Measurements from ENCODE around the gene NLRP9.

The NLRP9 gene

DNA sequence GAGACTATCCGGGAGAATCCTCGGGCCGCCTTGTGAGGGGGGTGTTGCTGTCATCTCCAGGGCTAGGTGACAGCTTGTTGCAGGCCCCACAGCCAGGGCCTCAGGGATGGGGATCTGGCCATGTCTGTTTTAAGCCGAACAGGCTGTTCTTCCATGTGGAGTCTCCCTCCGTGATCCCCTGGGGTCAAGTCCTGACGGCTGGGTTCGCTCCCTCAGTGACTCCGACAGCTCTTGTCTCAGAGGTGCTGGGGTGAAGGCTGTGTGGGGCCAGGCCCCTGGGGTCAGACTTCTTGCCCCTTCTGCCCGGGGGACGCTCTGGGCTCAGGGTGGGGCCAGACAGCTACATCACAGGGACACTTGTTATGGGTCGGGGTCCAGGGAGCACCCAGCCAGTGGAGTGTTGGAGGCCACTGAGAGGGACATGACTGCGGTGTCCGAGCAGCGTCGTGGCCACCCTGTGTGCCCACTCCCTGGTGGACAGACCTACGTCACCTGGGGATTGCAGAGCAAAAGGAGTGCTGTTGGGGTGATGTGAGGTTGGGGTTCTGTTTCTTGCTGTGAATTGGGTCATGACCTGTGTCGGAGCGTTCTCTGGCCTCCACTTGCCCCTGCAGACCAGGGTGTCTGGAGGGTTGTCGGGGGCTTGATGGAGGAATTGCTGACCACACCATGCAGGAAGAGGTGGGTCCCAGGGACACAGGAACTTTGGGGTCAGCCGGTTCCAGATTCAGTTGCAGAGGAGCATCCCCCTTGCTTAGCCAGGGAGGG is 41.7 kb downstream of the NLRP9 start:
- in situ Hi-C loops (cut with HindIII; ENCODE audit: low sequenced_read_pairs) = no loop called here
- TF ChIP-seq, protein P1, sequence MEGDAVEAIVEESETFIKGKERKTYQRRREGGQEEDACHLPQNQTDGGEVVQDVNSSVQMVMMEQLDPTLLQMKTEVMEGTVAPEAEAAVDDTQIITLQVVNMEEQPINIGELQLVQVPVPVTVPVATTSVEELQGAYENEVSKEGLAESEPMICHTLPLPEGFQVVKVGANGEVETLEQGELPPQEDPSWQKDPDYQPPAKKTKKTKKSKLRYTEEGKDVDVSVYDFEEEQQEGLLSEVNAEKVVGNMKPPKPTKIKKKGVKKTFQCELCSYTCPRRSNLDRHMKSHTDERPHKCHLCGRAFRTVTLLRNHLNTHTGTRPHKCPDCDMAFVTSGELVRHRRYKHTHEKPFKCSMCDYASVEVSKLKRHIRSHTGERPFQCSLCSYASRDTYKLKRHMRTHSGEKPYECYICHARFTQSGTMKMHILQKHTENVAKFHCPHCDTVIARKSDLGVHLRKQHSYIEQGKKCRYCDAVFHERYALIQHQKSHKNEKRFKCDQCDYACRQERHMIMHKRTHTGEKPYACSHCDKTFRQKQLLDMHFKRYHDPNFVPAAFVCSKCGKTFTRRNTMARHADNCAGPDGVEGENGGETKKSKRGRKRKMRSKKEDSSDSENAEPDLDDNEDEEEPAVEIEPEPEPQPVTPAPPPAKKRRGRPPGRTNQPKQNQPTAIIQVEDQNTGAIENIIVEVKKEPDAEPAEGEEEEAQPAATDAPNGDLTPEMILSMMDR (IDR thresholded peaks at IDR 0.05; ENCODE audit: low read depth, low read length) = no peak
- DNase-seq (ENCODE audit: low read depth, low spot score) = no peak
- H3K4me3 ChIP-seq (ENCODE audit: low read depth, low read length) = no peak overlapping the region

GRCh38 chr19:55695511-55696290 is 42.5 kb downstream of the NLRP9 start:
- TF ChIP-seq, protein P1 (IDR thresholded peaks at IDR 0.05; ENCODE audit: low read depth, low read length) = no peak
- in situ Hi-C loops (cut with HindIII; ENCODE audit: low sequenced_read_pairs) = no loop called here

DNA sequence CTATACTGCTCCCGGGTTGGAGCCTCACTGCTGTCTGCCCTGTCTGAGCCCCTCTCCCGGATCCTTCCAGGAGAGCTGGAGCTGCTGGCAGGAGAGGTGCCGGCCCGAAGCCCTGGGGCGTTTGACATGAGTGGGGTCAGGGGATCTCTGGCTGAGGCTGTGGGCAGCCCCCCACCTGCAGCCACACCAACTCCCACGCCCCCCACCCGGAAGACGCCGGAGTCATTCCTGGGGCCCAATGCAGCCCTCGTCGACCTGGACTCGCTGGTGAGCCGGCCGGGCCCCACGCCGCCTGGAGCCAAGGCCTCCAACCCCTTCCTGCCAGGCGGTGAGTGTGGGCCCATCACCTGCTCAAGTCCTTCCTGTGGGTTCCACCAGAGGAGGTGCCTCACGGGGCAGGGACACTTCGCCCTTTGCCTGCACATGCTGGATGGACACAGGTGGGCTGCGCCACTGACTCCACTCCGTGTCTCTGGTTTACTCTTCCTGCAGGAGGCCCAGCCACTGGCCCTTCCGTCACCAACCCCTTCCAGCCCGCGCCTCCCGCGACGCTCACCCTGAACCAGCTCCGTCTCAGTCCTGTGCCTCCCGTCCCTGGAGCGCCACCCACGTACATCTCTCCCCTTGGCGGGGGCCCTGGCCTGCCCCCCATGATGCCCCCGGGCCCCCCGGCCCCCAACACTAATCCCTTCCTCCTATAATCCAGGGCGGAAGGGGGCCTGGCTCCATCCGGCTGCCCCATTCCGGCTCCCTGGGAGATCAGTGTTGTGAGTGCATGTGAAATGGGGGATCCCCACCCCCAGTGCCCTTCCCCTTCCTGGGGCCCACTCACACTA is 43.3 kb downstream of the NLRP9 start:
- no peak for DNase-seq (ENCODE audit: low read depth, low spot score)
- TF ChIP-seq, protein P1 (IDR thresholded peaks at IDR 0.05; ENCODE audit: low read depth, low read length) = no peak
- in situ Hi-C loops (cut with HindIII; ENCODE audit: low sequenced_read_pairs) = no loop called here
- H3K4me3 ChIP-seq (ENCODE audit: low read depth, low read length) = no peak overlapping the region

More at GRCh38 chr19:55695511-55696290, 42.5 kb downstream of the NLRP9 start:
- H3K4me3 ChIP-seq (ENCODE audit: low read depth, low read length) = no peak overlapping the region
- DNase-seq (ENCODE audit: low read depth, low spot score) = no peak

DNA sequence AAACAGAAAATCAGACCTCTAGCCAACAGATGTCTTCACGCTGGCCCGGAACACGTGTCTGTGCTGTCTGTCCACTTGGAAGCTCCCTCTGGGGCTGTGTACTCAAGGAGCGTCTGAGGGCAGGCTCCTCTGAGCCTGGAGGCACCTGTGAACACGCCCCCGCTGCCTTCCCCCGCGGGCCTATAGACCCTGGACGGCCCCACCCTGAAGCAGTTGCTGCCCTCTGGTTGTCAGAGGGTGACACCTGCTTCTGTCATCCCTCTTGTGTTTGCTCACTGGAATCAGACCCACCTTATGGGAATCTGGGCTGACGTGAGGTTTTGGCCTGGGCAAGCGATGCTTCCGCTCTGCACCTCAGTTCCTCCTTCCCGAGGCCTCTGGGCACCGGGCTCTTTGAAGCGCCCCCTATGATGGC is 44.0 kb downstream of the NLRP9 start:
- no peak overlapping the region for H3K4me3 ChIP-seq (ENCODE audit: low read depth, low read length)
- no peak for DNase-seq (ENCODE audit: low read depth, low spot score)
- in situ Hi-C loops (cut with HindIII; ENCODE audit: low sequenced_read_pairs) = no loop called here
- TF ChIP-seq, protein P1 (IDR thresholded peaks at IDR 0.05; ENCODE audit: low read depth, low read length) = no peak

DNA sequence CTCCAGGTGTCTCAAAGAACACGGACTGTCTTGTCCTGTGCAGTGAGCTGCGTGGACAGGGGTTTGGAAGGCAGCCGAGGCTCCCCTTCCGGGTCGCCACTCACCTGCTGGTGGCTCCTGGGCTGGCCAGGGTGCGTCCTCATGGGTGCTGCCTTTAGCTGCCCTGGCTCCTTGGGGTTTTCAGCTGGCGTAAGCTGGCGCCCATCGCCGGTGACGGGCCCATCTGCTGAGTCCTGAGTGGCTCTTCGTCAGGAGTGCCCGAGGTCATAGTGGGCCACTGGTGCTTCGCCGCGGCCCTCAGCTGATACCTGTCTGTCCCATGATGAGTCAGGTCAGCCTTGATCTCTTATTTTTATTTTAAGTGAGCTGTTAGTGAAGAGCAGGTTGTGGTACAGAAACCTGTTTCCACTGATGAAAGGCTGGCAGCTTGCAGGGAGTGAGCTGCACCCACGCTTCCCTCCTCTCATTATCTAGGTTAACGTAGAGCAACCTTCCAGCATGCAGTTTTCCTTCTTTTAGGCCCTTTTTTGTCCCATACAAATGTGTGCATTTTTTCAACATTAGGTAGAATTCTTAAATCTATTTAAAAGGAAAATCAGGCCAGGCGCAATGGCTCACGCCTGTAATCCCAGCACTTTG is 44.7 kb downstream of the NLRP9 start:
- in situ Hi-C loops (cut with HindIII; ENCODE audit: low sequenced_read_pairs) = no loop called here
- DNase-seq (ENCODE audit: low read depth, low spot score) = no peak
- TF ChIP-seq, protein P1 (IDR thresholded peaks at IDR 0.05; ENCODE audit: low read depth, low read length) = no peak
- no peak overlapping the region for H3K4me3 ChIP-seq (ENCODE audit: low read depth, low read length)

GRCh38 chr19:55692681-55693081 is 45.5 kb downstream of the NLRP9 start:
- no peak overlapping the region for H3K4me3 ChIP-seq (ENCODE audit: low read depth, low read length)
- in situ Hi-C loops (cut with HindIII; ENCODE audit: low sequenced_read_pairs) = no loop called here

More at GRCh38 chr19:55692681-55693081, 45.5 kb downstream of the NLRP9 start:
- TF ChIP-seq, protein P1 (IDR thresholded peaks at IDR 0.05; ENCODE audit: low read depth, low read length) = no peak
- DNase-seq (ENCODE audit: low read depth, low spot score) = no peak
